OCI-M2 (cell line): ENCODE results near the gene ZNF652.
"Not testable (repeated sequence)": the region's sequence is repeated elsewhere in the genome, so short reads cannot be mapped to it uniquely, and the experiment has no call there.

Experiments
- DNase-seq: peaks from one replicate; lab custom pipeline; 2025; ENCODE audit not compliant: unreplicated experiment; lab: John Stamatoyannopoulos, UW

ZNF652 gene

DNA sequence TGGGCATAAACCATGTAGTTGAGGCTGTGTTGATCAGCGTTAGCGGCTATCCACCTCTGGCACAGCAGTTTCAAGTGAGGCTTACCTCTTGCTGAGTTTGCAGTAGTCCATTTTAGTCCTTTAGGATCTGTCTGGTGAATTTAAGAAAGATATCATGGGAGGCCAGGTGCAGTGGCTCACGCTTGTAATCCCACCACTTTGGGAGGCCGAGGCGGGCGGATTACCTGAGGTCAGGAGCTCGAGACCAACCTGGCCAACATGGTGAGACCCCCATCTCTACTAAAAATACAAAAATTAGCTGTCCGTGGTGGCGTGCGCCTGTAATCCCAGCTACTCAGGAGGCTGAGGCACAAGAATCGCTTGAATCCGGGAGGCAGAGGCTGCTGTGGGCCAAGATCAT is 86.1 kb downstream of the ZNF652 start:
- not testable (repeated sequence) for DNase-seq

DNA sequence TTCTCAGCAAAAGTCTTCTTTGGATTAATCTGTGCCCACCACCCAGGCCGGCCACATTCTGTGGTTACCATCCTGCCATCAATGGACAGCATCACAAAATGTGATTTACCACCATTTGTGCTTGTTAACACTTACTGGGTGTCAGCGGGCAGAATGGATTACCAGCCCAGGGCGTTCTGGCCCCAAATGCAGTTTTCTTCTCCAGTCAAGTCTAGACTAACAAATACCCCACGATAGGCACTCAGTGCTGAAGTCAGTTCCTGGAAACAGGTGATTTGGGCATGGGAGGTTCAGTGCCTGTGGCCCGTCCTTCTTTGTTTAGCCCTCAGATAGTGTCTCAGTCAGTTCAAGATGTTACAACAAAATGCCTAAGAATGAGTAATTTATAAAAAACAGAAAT is 92.7 kb downstream of the ZNF652 start:
- no peak for DNase-seq

DNA sequence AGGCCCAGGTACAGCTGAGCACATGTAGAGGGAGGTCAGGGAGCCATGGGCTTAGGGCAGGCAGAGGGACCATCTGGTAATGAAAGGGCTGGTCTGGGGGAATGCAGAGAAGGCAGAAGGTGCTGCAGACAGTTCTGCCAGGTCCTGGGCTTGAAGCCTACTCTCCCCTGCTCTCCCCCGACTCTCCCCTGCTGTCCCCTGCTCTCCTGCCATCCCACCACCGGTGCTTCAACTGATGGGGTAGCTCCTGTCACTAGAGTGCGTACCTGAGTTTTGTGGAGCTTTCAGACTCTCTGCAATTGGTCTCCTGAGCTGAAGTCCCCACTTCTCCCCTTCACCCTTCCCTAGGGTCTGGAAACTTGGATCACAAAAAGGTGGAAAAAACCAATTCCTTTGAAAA is 94.1 kb downstream of the ZNF652 start:
- no peak for DNase-seq

DNA sequence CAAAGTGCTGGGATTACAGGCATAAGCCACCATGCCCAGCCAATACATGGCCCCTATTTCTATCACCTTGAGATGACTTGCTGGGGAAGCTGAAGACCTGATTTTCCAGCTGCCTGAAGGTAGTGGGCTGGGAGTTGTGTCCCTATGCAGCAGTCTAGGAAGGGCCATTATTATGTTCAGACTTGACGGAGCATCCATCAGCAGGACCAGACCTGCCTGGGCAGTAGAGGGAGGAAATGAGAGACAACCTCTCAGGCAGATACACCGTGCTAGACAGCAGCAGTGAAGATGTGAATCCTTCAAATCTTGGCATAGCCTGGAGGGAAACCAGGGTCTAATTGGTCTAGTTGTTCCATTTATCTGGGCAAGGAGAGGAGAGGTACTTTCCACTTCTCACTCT is 95.8 kb downstream of the ZNF652 start:
- no peak for DNase-seq

DNA sequence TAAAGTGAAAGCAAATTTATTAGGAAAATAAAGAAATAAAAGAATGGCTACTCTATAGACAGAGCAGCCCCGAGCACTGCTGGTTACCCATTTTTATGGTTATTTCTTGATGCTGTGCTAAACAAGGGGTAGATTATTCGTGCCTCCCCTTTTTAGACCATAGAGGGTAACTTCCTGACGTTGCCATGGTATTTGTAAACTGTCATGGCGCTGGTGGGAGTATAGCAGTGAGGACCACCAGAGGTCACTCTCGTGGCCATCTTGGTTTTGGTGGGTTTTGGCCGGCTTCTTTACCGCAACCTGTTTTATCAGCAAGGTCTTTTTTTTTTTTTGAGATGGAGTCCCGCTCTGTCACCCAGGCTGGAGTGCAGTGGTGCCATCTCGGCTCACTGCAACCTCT is 100.5 kb downstream of the ZNF652 start:
- not testable (repeated sequence) for DNase-seq

DNA sequence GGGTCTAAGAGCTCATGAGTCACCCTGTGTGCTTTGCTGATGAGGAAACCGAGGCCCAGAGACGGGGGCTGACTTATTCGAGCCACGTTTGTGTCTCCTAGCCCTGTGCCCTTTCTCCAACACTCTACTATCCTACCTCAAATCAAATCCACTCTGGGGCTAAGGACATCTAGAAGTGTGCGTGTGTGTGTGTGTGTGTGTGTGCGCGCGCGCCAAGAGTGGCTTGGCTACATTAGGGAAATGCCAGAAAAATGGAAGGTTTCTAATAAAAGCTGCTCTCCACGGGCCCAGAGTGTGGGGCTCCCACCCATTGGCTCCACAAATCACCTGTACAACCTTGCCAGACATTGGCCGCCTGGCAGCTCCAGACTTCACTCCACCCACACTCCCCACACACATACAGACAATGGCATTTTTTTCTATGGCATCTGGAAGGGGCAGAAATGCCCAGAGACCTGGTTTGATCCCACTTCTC is 101.2 kb downstream of the ZNF652 start:
- DNase-seq, result no peak

DNA sequence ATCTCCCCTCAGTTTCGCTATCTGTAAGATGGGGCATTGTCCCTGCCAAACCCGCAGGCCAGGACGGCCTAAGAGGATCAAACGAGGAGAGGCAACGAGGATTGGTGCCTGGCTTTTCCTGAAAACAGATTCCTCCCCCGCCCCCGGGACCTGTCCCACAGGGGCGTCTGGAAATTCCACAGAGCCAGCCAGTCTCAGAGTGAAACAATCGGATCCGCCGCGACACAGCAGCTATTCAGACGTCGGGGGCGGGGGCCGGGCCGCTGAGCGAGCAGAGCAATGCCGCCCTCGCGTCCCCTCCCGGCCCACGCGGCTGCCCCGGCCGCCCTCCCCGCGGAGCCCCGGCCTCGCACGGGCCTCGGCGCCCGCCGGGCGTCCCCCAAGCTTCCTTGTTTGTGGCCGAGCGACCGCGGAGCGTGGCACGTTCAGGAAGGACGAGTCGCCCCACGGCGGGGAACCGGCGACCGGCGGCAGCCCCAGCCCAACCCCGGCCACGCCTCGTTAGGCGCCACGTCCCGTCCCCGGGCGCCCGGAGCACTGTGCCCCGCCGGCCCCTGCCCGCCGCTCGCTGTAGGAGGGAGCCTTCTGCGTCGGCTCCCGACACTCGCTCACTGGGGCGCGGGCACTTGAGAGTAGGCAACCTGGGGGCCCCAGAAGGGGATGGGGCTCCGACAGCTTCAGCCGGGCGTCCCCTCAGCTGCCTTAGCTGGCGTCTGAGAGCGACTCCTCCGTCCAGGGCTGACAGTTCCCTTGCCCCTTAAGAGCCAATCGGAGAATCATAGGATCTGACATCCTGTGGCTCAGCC is 101.8 kb downstream of the ZNF652 start:
- DNase-seq, result no peak

DNA sequence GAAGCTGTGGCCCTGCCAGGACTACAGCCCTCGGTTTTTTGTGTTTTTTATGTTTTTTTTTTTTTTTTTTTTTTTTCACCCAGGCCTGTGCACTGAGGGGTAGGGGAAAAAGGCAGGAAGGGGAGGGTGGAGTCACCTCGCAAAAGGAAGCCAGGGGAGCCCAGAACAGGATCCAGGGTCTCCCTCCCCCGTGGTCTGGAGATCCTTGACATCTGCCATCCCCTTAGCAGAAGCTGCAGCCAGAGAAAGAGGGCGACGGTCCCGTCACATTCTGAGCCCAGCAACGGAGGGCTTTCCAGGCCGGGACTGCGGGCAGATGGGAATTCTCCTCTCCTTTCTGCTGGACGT is 102.4 kb downstream of the ZNF652 start:
- DNase-seq, result no peak

DNA sequence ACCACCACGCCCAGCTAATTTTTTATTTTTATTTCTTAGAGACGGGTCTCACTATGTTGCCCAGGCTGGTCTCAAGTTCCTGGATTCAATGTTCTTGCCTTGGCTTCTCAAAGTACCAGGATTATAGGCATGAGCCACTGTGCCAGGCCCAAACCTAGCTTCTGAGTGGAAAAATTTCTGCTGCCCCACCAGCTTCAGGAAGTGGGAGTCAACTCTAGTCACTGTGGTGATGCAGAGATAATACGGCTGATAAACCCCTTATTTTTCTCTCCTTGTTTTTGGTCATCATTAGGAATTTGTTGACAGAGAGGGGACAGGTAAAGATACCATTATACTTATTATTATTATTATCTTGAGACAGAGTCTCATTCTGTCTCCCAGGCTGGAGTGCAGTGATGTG is 103.7 kb downstream of the ZNF652 start:
- DNase-seq, result no peak

DNA sequence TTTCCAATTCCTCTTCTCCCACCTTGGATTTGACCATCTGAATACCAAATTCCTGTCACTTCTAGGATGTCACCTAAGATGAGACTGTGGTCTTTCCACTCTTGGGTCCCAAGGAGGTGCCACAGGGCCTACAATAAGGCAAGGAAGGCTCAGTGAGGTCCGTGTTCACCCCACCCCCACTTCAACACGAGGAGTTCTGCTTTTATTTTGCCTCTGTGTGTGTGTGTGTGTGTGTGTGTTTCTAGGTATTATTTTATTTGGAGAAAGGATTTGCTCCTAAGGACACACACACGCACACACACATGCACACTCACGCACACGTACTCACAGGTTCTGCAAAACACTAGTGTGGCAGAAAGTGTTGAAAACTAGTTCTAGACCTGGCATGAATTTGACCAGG is 106.9 kb downstream of the ZNF652 start:
- no peak for DNase-seq

DNA sequence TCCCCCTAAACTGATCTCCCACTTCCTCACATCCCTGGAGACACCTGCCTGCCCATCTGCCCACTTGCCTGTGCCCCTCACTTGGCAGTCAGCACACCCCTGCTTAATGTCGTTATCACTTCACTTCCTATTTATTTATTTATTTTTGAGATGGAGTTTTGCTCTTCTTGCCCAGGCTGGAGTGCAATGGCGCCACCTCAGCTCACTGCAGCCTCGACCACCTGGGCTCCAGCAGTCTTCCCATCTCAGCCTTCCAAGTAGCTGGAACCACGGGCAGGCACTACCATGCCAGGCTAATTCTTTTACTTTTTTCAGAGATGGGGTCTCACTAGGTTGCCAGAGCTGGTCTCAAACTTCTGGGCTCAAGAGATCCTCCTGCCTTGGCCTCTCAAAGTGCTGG is 108.0 kb downstream of the ZNF652 start:
- no peak for DNase-seq

DNA sequence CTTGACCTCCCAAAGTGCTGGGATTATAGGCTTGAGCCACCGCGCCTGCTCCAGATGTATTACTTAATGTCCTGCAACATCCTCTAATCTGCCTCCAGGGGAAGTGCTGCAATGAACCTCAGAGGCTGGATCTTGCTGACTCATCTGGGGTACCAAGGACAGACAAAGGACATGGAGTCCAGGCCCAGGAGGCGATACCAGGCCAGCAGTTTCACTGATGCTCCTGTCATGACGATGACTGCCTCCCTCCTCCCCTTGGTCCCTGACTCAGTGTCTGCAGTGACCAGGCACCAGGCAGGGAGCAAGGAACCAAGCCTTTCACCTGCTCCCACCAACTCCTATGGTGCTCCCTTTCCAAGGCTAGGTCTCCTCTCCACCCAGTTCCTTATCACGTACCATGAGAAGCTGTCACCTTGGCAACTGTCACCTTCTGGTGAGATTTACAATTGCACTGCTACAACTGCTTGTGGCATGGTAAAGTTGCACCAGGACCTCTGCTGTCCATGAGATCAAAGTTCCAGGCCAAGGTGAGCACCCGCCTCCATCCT is 109.8 kb downstream of the ZNF652 start:
- DNase-seq, result no peak

DNA sequence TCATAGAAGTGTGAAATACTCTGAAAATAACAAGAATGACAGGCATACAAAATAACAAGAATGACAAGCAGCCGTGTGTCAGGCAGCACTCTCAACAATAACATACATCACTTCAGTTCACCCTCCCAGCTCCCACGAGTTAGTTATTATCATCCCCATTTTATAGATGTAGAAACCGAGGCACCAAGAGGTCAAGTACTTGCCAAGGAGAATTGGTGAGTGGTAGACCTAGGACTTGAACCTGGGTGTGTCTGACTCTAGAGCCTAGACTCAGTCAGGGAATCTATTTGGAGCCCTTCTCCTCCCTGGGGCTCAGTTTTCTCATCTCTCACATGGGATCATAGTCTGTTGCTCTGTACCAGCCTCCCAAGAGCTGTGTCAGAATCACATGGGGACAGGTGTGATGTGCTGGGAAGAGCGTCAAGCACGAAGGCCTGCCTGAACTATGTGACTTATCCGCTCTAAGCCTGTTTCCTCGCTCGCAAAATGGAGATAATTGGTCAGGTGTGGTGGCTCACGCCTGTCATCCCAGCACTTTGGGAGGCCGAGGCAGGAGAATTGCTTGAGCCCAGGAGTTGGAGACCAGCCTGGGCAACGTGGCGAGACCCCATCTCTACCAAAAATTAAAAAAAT is 112.0 kb downstream of the ZNF652 start:
- no peak for DNase-seq

DNA sequence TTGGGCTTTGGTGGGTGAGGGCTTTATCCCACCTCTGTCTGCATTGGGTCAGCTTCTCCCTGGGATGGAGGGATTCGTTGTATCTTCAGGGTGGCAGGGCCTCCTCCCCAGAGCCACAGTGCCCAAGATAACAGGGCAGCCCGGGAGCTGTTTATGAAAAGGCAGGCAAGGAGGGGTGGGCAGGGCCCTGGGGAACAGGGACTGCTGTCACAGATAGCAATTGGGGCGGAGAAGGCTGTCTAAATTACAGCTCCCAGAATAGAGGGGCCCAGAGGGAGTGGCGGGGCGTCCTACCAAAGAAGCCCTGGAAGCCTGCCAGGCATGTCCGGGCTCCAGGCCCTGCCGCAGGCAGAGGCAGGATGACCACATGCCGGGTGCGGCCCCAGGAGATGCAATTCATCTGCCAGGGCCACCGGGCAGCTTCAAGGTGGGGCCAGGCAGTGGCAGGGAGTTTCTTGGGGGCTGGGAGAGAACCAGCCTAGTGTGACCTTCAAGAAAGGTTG is 112.7 kb downstream of the ZNF652 start:
- DNase-seq, result peak; percentile 61

DNA sequence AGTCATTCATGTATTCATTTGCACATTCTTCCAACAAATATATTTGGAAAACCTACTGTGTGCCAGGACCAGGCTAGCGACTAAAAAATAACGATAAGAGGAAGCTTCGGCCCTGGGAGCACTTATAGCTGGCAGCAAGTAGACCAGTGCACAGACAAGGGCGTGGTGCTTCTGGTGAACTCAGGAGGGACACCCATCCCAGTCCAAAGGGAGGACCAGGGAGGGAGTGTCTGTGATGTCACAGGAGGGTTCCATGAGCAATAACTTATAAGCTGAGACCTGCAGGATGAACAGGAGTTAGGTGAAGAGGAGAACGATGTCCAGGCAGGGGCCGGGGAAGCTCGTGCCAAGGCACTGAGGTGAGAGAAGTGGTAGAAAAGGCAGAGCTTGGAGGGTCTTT is 114.1 kb downstream of the ZNF652 start:
- DNase-seq, result no peak

DNA sequence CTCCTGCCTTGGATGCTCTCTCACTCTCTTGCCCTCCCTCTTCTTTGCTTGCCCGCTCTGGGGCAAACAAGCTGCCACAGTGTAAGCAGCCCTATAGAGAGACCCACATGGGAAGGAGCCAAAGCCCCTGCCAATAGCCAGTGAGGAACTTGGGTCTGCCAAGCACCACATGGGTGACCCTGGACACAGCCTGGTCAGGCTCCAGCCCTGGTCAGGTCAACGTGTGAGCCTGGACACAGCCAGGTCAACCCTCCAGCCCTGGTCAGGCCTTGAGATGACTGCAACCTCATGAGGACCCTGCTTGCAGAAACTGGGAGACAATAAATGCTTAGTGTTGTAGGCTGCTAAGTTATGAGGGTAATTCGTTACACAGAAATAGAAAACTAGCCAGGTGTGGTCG is 117.2 kb downstream of the ZNF652 start:
- no peak for DNase-seq
